Measurements from ENCODE around the gene ZNF48.
"Not testable (repeated sequence)": the region's sequence is repeated elsewhere in the genome, so short reads cannot be mapped to it uniquely, and the experiment has no call there.

The ZNF48 gene

GRCh38 chr16:30378236-30379157 is 16.7 kb upstream of the ZNF48 start:
- peak; percentile 100 for DNase-seq

DNA sequence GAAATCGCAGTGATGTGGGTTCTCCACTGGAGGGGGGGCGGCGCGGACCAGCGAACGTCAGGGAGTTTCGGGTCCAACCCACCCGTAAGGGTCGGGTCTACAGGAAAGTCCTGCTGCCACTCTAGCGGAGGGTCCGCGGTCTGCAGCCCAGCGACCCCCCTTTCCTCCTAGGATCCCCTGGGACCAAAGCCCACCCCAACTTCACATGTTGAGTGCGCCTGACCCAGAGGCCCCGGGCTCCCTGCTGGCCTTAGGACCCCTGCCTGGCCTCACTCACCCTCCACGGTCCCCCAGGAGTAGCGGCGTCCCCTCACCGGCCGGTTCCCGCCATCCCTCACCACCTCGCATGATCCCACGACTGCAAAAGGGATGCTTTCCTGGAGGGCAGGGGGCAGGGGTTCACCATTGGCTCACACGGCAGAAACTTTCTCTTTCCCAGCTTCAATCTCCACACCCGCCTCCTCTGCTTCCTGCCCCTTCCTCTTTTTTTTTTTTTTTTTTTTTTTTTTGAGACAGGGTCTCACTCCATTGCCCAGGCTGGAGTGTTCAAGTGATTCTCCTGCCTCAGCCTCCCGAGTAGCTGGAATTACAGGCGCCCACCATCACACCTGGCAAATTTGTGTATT is 15.9 kb upstream of the ZNF48 start:
- no peak for DNase-seq

DNA sequence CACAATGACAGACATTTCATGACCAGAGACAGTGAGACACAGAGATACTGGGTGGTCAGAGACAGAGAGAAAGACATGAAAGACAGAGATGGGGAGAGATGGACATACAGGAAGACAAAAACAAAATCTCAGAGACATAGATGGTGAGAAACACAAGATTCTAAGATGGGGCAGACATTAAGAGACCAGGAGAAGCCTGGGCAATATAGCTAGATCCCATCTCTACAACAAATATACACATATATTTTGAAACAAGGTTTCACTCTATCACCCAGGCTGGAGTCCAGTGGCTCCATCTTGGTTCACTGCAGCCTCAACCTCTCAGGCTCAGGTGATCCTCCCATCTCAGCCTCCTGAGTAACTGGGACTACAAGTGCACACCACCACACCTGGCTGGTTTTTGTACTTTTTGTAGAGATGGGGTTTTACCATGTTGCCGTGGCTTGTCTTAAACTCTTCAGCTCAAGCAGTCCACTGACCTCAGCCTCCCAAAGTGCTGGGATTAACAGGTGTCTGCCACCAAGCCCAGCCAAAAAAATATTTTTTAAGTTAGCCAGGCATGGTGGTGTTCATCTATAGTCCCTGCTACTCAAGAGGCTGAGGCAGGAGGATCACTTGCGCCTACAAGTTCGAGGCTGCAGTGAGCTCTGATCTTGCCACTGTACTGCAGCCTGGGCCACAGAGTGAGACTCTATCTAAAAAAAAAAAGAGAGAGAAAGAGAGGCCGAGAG is 15.0 kb upstream of the ZNF48 start:
- no peak for DNase-seq

GRCh38 chr16:30380803-30381208 is 14.4 kb upstream of the ZNF48 start:
- DNase-seq, result no peak

DNA sequence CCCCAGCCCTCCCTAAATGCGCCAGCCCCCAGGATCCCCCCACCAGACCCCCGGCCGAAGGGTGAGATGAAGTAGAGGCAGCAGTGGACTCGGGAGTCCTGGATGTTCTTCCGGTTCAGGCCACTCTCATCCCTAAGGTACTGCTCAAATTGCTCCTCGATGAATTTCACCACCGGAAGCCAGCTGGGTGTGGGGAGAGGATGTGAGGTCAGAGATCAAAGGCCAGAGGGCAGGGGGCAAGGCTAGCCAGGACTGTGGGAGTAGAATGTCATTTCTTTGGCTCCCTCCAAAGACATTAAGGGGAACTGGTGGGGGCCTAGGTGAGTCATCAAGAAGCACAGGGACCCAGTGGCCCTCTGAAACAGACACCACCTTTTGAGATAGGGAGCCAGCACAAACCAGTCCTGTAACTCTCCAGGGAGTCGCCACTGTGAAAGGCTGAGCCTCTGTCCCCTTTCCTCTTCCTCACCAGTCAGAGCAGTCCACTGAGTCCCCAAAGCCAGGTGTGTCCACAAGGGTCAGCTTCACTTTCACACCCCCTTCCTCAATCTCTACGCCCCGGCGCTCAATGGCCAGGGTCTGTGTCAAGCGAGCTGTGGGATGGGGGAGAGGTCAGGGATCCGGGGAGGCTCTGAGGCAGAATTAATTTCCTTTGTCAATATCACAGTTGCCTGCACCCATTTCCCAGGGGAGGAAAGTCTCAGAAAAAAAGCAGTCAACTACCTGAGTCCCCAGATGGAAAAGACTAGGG is 13.8 kb upstream of the ZNF48 start:
- DNase-seq, result no peak

DNA sequence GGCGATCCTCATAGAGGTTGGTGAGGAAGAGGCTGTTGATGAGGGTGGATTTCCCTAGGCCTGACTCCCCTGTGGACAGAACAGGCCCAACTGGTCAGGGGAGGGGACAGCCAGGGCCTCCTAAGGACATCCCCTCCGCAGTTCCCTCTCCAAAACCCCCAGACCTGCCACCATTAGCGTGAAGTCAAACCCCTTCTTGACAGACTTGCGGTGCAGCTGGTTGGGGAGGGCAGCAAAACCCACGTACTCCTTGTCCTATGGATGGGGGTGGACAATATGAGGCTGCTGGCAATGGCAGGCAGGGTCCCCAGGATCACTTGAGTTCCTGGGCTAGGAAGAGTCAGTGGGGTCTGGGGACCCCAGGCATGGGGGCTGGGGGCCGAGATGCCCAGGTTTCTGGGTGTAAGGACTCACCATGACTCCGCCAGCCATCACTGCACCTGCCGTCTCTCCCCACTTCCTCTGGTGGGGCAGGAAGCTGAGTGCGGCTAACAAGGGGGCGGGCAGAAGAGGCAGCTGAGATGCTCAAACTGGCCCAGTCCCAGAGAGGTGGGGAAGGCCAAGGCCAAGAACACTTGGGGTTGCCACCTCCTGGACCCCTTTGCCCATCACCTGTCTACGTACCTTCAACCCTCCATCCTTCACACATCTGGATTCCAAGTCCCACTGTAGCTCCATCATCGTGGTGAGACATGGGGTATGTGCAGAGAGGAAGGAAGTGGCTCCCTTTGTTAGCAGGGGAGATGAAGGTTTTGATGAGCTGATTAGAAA is 12.9 kb upstream of the ZNF48 start, which contains the start of gene SEPTIN1:
SEPTIN1 (minus strand) TSS at position 451 of the 771 bp plus-strand sequence; CDS start at position 432, 19 bp downstream.
- DNase-seq, result peak; percentile 79

DNA sequence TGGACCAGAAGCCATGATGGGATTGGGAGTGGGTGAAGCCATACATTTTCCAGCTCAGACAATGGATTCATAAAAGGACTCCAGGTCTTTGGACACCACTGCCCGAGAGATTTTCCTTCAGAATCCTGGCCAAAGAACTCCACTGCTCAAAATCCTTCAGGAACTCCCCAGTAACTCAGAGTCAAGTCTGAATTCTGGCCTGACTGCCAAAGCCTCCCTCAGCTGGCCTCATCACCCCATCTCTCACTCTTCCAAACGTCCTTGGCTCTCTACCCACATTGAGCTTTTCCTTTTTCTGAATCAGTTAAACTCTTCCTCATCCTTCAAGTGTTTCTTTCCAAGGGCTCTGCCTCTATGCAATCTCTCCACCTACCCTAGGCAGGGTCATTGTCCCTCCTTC is 11.7 kb upstream of the ZNF48 start:
- DNase-seq, result no peak

DNA sequence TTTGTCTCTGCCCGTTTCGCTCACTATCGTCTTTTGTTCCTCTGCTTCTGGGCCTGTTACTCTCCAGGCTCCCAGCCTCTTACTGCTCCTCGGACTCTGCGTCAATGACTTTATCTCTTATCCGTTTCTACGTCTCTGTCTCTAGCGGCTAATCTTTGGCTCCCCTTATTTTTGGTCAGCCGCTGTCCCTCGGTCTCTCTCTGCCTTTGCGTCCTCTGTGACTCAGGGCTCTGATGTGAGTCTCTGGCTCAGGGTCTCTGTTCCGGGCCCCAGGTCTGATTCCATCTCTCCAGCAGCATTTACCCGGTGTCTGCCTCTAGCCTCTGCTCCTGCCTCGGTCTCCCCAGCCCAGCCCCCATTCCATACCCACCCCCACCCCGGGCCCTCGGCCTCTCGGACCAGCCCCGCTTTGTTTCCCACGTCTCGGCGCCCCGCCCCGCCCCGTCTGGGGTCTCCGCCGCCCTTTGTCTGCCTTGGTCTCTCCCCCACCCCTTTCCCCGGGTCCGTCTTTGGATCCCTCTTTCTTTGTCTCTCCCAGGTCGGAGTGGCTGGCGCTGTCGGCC is 547 bp upstream of the ZNF48 start:
- DNase-seq, result no peak

GRCh38 chr16:30395992-30396585 is 869 bp downstream of the ZNF48 start:
- DNase-seq, result no peak

DNA sequence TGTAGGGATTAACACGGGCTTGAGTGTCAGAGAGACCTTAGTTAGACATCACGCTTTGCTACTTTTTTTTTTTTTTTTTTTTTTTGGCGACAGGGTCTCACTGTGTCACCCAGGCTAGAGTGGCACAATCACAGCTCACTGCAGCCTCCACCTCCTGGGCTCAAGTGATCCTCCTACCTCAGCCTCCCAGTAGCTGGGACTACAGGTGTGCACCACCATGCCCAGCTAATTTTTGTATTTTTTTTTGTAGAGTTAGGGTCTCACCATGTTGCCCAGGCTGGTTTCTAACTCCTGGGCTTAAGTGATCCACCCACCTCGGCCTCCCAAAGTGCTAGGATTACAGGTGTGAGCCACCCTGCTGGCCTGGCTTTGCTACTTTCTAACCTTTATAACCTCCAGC is 1.4 kb downstream of the ZNF48 start:
- not testable (repeated sequence) for DNase-seq

DNA sequence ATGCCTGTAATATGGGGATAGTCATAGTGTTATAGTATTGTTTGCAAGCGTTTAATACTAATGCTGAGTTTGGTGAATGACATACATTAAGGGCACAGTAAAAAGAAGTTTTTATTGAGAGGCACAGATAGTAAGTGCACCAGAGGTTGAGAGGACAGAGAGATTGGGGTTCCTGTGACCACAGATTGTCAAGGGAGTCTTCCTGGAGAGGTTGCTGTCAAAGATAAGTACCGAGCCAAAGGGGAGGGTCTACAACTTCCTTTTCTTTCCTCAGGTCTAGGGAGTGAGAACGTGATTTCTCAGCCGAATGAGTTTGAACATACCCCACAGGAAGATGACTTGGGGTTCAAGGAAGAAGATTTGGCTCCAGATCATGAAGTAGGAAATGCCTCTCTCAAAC is 1.8 kb downstream of the ZNF48 start:
- DNase-seq, result no peak

- DNase-seq, result no peak
Measured at GRCh38 chr16:30397776-30398660, 2.8 kb downstream of the ZNF48 start.

GRCh38 chr16:30398661-30399434 is 3.6 kb downstream of the ZNF48 start:
- no peak for DNase-seq

DNA sequence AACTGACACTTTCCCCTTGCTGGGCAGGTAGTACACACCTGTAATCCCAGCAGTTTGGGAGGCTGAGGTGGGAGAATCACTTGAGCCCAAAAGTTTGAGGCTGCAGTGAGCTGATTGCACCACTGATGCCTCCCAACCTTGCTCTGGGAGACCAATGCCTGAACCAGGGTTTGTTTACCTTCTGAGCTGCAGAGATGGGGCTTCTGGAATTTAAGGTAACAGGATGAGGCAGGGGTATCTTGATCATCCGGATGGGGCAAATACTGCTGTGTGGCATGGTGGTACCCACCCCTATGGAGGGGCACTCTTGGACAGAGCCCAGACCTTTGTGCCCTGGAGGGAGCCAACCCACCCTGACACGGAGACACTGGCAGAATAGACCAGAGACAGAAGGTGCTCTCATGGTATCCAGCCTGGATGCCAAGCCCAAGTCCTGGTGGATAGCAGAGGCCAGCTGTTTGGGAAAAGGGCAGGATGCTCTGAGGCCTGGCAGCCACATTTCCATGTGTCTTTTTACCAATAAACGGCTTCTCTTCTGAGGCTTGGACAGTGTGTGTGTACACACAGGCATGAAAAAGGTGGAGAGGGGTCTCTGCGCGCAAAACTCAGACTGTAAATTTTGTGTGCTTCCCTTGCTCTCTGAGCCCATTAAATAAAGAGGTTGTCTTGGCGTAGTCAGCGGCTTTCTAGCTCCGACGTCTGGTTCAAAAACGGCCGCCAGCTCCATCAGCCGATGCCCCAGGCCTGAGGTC is 4.4 kb downstream of the ZNF48 start:
- no peak for DNase-seq

DNA sequence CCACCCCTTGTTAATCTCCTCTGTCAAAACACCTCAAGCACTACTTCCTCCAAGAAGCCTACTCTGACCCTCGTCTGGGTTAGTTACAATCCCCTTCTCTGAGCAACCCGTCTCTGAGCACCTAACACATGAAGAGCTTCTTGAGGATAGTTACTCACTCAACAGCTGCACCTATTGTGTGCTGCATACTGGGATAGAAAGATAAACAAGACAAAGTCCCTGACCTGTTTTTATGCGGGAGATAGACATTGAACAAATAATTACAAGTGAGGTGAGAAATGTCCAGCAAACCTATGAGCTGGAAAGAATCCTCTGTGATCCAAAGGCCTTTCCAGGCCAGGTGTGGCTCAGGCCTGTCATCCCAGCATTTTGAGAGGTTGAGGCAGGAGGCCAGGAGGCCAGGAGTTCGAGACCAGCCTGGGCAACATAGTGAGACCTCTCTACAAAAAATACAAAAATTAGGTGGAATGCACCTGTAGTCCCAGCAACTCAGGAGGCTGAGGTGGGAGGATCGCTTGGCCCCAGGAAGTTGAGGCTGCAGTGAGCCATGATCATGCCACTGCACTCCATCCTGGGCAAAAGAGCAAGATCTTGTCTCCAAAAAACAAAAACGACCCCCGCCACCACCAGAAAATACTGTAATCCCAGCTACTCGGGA is 6.7 kb downstream of the ZNF48 start:
- no peak for DNase-seq

DNA sequence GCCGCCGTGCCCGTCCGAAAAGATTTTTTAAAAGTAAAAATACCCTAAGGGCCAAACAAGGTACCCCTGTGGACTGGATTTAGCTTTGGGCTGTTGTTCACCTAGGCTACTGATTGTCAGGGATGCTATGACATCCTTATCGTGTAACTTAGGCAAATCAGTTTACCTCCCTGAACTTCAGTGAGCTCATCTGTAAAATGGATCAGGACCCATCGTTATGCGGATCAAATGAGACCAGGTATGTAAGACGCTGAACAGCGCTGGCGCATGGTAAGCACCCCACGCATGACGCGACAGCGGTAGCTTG is 11.5 kb downstream of the ZNF48 start:
- DNase-seq, result no peak

DNA sequence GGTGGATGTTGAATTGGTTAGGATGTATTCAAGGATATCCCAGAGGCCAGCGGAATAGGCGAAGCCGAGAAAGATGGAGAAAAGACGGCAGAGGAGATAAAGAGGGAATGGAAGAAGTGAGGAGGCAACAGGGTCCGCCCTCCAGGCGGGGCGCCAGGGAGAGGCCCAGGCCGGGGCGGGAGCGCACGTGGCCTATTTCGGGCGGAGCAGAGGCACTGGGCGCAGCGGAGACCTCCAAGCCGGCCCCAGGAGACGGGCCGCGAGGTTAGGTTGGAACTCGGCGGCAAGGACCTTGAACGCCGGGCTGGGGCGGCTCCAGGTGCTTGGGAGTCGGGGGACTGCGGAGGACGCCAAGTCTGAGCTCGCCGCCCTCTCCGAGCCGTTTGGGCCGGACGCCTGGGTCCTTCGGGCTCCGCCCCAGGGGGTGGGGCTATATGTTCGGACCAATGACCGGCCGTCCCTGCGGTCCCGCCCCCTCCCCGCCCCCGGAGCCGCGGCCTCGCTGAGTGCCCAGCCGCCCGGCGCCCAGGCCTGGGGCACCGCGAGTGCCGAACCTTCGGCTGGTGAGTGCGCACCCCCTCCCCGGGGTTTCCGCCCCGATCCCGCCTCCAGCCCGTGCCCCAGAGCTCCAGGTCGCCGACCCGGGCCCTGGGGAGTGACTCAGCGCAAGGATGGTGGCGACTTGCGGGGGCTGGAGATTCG is 12.0 kb downstream of the ZNF48 start, which contains the start of gene ZNF771:
ZNF771 (plus strand) TSS at position 505 of the 702 bp plus-strand sequence. CDS start 448 bp downstream, outside the sequence.
- DNase-seq, result peak; percentile 90
